Stimulated activated CD4-positive, alpha-beta T cell treated with anti-CD3 and anti-CD28 coated beads, Interleukin-15, amount 100 ng/mL, for 48 hours (primary cell): ENCODE data around the gene NSF.
"Not testable (repeated sequence)": the region's sequence is repeated elsewhere in the genome, so short reads cannot be mapped to it uniquely, and the experiment has no call there.

Source experiments
- DNase-seq, 2 donors: peaks; one replicate each; pipeline ENCODE4 v3.0.0-alpha.2; 2020; ENCODE audit warnings: low read depth in 2 of 2

NSF gene

DNA sequence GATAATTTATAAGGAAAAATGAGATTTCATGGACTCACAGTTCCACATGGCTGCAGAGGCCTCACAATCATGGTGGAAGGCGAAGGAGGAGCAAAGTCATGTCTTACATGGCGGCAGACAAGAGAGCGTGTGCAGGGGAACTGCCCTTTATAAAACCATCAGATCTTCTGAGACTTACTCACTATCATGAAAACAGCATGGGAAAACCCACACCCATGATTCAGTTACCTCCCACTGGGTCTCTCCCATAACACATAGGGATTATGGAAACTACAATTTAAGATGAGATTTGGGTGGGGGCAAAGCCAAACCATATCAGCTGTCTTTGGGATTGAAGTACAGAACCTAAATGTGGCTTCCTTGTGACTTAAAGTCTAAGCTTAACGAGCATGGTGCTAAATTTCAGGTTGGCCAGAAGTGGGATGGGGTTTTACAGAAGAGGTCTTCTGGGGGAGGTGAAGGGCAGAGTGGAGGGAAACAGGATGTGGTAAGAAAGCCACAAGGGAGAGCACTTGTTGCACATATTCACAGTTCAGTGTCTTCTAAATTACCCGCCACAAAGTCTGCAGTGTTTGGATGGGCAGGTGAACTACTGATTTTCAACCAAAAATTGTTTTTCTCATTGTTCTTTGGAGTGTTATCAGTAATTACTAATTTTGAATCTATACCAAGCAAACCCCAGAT is 38.4 kb downstream of the NSF start:
- DNase-seq, result not testable (repeated sequence)

DNA sequence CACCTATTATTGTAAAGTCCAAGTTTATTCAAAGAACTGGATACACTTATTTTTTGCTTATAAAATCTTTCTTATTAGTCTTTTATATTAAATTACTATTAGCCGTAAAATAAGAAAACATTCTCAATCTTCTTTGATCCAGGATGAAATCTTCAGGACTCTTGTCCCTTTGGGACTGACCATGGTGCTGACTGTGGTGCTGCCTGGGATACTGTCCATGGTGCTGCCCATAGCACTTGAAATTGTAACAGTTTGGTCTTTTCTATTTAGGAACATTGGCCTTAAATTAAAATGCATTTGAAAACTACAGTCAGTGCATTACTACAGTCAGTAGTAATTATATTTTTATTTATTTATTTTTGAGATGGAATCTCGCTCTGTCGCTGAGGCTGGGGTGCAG is 41.7 kb downstream of the NSF start:
- DNase-seq, result not testable (repeated sequence)

DNA sequence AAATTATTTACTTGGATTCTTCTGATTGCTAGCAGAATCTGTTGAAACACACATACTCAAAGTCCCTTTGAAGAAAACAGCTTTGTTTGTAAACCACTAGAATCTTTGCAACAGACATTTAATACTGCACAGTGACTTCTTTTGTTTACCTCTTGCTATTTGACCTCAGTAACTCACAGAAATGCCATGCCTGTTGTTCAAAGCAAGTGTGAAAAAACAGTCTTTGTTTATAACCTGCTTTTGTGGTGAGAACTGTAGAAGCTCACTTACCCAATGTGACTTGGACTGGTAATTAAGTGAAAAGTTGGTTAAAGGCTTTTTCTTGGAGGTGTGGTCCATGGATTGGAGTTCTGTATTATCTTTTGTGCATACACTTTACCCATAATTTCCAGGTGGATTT is 44.4 kb downstream of the NSF start:
- DNase-seq, result not testable (repeated sequence)

DNA sequence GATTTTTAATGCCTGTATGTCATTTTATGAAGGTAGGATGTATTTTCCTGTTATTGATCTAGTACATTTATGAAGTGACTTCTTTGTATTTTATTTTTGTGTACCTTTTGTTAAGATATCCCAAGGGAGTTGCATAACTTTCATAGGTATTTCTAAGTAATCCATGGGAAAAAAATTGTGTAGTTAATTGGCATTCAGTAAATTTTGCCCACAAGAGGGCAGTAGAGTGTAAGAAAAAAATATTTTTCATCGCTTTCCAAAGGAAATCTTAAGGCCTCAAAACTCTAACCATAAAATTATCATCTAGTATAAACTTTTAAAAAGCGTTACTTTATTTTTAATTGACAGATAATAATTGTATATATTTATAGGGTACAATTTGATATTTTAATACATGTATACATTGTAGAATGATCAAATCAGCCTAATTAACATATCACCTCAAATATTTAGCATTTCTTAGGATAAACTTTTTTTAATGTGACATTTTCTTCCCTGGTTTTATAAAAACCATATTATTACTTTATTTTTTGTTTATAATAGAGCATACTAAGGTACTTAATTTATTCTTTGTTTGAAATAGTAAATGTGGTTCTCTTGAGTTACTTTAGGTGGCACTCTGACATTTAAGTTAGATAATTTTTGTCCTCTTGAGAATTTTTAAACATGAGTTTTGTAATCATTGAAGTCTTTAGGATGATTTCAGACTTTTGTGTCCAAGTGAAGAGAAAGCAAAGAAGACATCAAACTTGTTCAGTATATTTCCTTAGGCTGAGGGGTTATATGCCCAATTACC is 51.6 kb downstream of the NSF start:
- DNase-seq, result not testable (repeated sequence)

DNA sequence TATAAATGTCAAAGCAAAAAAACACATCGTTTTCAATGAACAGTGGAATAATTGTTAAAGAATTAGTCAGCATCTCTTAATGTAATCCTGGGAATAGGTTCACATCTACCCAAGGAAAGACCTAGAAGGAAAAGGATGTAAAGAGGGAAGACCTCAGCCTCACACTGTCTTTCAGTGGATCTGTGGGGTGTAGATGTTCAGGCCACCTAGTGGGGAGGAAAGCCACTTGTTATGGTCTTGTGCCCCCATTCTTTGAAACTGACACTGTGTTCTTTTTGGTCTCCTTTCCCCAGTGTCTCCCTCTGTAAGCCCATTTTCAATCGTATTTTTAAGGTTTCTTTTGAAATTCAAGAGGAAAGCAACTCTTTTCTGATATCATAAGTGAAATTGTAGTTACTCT is 56.8 kb downstream of the NSF start:
- not testable (repeated sequence) for DNase-seq

DNA sequence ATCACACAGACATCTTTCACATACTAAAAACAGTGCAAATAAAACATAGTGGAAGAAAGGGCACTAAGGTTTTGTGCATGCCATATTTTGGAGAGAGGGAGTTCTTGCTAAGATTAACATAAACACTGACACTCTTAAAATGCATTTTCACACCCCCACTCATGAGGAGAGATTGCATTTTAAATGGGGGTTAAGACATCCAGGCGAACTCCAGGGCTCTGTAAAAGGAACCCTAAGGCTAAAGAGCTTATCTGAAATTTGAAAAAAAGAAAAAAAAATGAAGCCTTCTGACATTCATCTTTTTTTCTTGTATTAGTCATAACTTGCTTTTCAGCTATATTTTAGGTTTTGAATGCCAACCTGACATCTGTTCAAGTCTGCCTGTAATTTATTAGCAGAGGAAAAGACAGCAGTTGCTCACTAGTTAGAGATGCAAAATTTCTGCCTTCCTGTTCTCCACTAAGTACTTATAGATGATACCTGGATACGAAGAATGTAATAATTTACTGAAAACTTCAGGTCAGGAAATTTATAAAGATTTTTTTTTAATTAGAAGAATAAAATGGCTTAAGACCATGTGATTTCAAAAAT is 57.3 kb downstream of the NSF start:
- DNase-seq, result not testable (repeated sequence)

DNA sequence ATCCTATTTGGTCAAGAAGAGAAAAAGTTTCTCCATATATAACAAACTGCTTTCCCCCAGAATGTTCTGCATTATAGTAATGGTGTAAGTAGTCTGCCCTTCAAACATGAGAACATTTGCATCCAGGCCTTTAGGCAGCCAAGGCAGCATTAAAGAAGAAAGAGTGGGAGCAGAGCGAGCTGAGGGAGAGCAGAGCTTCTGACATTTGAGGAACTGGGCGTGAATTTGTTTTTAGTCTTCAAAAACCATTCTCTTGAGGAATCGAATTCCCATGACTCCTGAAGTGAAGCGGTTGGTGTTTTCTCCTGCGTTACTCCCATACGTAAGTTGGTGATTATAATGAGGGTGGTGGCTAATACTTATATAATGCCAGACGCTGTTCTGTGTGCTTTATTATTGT is 58.8 kb downstream of the NSF start:
- not testable (repeated sequence) for DNase-seq

DNA sequence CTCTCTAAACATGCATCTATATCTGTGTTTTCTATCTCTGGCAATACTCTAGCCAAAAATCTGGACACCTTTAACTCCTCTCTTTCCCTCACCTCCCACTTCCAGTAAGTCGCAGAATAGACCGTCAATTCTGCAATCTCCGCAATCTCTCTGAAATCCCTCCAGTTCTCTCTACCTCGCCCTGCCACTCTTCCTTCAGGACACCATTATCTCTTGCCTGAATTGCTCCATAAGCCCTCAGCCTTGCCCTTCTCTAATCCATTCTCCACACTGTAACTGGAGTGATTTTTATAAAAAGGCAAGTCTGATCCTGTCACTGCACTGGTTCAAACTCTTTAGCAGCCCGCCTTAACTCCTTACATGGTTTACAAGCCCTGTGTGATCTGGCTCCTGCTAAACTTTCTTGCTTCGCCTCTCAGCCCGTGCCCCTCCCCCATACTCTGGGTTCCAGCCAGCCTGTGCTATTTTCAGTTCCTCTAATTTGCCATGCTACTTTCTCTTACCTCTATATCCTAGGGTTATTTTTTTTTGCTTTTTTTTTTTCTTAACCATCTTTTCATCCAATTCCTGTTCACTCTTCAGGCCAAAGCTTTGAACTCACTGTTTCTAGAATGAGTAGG is 61.7 kb downstream of the NSF start:
- not testable (repeated sequence) for DNase-seq

DNA sequence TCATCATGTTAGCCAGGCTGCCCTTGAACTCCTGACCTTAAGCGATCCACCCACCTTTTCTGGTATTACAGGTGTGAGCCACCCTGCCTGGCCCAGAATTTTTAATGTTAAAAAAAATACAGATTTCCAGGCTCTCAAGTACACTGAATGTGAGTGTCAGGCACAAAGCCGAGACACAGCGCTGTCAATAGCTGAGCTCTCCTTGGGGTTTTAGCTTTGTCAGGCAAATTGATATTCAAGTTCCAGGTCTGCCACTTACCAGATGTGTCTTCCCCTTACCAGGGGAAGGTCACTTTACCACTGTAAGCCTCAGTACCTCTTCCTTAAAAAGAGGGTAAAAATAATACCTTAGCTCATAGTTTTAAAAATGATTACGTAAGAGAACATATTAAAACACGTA is 67.8 kb downstream of the NSF start:
- DNase-seq, result not testable (repeated sequence)

DNA sequence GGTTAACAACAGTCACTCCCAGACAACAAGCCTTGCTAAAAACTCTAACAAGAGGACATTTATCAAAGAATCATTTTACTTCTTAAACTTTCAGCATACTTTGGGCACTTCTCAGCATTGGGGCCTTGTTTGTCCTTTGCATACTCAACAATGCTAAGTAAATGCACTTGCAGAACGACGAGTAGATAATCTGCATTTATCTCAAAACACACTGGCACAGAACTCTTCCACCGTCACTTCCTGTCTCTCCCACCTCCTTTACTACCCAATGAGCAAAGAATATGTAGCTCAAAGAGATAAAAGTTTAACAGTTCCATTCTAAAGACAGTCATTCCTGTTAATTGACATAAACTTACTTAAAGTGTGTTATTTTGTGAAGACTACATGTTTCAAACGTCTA is 69.2 kb downstream of the NSF start:
- not testable (repeated sequence) for DNase-seq

DNA sequence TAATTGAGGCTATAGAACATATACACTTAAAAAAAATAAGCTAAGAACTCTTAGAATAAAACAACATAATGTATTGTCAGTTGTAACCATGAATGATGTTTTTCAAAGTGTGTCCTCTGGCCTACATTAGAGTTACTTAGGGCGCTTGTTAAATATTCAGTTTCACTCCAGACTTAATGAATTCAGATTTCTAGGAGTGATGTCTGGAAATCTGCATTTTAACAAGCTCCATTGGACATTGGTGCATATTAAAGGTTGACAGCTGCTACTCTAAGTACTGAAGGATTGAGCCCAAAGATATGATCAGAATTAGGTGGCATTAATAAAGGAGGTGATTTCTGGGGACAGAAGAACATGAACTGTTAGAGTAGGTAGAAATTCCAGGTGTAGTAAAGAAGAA is 72.7 kb downstream of the NSF start:
- not testable (repeated sequence) for DNase-seq

DNA sequence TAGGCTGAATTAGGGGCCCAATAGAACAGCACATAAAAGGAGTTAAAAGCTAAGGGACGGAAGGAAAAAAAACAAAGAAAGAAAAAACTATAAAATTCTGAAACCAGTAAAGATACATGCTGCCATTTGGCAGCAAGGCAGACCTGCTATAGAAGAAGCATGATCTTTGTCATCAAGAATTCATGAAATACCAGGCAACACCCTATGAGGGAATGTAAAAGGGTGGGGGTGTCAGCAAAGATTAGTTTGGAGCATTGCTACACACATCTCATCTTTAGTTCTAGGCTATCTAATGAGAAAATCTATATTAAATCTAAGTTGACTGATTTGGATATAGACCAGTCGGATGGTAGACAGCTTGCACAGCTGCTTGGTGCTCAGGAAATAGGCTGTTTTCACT is 73.1 kb downstream of the NSF start:
- DNase-seq, result not testable (repeated sequence)

DNA sequence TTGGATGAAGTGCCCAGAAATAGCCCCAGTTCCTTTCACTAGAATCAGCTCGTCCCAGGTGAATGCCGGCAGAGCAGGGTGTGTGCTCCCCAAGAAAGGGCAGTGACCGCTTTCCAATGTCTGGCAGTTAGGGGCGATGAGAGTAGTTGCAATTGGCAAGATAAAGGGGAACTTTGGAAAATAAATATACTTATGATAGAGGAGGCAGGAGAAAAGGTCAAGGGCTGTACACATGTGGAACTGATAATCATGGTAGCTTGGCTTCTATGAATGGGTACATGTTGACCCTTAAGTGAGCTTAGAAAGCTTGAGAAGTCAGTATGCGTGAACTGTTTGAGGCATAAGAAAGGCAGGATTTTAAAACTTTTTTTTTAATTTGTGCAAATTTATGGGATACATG is 75.5 kb downstream of the NSF start:
- not testable (repeated sequence) for DNase-seq

DNA sequence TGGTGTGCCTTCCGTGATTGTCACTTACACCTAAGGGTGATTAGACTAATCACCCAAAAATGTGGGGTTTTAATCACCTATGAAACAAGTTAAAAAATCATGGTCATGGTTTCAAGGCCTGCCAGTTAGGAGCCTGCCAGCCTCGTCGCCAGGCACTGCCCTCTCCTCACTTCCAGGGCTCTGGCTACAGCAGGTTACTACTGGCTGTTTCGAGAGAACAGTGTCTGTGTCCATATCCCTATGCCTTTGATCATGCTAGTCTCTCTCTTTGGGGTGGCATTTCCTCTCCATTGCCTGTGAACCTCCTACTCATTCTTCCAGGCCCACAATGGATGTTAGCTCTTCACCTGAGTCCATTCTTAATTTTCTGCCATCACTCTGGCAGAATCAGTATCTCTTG is 80.3 kb downstream of the NSF start:
- not testable (repeated sequence) for DNase-seq

DNA sequence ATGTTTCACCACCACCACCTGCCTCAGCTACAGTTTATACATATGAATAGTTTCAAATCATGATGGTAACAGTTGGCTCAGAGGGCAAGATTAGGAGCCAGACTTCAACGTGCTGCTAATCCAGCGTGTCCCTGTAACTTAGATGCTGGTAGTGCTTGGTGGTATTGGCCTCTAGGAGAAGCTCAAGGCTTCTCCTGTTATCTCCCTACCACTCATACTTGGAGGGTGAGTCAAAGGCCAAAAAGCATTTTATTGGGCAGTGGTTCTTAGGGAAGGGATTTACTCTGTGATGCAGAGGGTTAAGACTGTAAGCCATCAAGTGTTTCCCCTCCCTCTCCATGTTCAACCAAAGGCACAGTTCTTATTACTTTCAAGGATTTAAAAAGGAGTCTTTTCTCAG is 82.3 kb downstream of the NSF start:
- not testable (repeated sequence) for DNase-seq

DNA sequence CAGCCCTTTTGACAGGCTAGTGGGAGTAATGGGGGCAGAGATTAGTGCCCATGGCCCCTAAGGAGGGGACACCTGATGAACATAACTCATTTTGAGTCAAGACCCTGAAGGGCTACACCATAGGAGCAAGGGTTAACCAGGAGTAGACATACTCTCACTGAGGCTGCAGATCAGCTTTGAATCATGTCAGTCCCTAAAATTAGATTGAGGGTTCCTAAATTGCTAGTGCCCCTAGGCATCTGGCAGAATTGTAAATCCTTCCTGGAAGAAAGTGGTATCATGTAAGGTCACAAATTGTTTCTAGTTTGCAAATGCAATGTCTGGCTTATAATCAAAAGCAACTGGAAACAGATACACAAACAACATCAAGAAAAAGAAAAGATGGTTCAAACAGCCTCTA is 87.3 kb downstream of the NSF start:
- not testable (repeated sequence) for DNase-seq

DNA sequence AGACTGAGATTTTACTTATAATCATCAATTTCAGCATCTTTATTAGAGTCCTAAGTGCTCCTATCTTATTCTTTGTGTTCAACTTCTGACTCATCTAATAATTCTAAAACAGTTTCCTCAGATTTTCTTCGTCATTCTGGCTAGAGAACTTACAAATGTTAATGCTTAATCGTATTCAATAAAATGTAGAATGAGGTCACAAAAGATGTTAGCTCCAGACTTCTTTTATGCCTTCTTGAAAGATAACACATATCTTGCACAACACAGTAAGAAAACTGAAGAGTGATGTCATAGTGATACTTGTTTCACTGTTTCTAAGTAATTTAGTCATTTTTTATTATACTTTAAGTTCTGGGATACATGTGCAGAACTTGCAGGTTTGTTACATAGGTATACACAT is 93.2 kb downstream of the NSF start:
- DNase-seq, result not testable (repeated sequence)

DNA sequence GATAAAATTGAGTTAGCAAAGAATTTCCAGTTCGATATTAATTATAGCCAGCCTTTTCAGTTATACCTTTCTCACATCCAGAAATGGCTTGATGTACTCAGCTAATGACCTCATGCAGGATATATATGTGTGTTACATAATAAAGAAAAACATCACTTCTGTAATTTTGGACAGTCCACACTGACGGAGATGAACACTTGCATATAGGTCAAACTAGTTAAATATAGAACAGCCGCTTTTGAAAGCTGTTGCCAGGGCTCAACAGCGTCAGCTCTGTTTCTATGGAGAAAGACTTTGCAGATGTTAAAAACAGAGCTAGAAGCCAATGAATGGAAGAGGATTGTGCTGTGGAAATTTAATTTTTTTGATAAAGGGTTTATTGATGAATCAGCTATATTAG is 94.8 kb downstream of the NSF start:
- not testable (repeated sequence) for DNase-seq

DNA sequence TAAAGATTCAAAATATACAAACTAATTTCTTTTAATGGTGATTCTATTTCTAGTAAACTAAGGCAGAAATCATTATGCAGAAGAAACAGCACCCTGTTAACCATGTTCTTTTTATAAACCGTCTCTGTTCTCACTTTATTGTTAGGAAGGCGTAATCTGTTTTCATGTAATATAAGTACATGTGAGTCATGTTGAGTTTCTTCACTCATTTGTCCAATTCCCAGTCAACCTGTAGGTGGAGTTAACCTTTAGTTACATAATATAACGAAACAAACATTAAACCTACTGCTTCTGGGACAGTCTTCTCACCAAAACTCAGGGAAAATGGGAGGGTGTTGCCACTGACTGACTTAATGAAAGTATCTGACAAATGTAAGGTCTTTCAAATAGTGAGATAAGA is 101.7 kb downstream of the NSF start:
- DNase-seq, result not testable (repeated sequence)

DNA sequence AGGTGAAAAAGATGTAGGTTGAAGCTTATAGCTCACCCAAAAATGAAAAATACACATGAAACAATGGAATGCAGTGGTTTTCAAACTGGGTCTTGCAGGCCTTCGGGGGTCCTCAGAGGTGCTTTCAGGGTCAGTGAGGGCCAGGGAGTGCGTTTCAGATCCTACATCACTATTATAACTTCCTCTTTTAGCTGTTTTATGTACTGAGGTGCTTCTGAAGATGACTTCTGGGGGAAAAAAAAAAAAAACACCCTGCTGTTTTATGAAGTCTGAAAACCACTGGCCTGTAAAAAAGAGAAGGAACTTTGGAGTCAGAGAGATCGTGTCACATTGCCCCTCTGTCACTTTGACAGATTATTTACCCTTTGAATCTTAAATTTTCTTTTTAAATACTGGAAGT is 102.8 kb downstream of the NSF start:
- DNase-seq, result not testable (repeated sequence)

DNA sequence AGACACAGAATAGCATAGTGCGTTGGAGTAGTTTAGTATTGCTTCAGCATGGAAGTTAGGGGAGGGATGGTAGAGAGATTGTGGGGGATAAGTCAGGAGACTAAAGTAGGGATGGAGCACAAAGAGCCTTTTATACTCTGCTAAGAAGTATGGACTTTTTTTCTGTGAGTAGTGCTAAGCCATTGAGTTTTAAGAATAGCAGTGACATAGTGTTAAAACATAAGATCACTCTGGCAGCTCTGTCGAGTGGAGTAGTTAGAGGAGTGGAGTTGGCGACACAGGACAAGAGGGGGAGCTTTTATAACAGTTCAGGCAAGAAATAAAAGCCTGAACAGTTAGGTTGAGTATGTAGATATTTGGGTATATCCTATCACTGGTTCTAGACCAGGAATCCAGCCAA is 106.1 kb downstream of the NSF start:
- DNase-seq, result not testable (repeated sequence)

DNA sequence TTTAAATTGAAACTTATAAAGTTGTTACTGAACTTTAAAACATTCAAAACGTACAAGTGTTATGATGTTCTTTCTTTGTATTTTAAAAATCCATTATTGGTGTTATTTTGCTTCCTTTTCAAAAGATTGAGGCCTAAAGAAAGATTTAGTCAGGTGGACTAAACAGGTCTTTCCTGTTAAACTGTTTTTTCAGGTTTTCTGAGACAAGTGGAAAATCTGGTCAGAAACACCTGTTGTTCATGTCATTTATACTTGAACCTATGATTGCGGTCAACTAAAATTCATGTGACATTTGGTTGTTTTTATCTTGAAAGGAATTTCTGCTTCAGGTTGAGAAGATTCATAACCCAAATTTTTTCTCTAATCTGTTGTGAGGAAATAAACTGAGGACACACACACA is 108.5 kb downstream of the NSF start:
- not testable (repeated sequence) for DNase-seq
